Measurements from ENCODE around the gene ZNF678.

GRCh38 chr1:227561241-227561907, 2.0 kb upstream of the ZNF678 start:
- TF ChIP-seq, protein P1, sequence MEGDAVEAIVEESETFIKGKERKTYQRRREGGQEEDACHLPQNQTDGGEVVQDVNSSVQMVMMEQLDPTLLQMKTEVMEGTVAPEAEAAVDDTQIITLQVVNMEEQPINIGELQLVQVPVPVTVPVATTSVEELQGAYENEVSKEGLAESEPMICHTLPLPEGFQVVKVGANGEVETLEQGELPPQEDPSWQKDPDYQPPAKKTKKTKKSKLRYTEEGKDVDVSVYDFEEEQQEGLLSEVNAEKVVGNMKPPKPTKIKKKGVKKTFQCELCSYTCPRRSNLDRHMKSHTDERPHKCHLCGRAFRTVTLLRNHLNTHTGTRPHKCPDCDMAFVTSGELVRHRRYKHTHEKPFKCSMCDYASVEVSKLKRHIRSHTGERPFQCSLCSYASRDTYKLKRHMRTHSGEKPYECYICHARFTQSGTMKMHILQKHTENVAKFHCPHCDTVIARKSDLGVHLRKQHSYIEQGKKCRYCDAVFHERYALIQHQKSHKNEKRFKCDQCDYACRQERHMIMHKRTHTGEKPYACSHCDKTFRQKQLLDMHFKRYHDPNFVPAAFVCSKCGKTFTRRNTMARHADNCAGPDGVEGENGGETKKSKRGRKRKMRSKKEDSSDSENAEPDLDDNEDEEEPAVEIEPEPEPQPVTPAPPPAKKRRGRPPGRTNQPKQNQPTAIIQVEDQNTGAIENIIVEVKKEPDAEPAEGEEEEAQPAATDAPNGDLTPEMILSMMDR (IDR thresholded peaks at IDR 0.05; ENCODE audit: low read length): no peak
- no peak for TF ChIP-seq EZH2 (IDR thresholded peaks at IDR 0.05; ENCODE audit: borderline replicate concordance, low read length)

Measured in OCI-LY1 (cell line).